Measurements from ENCODE around the gene SUN1.

DNA sequence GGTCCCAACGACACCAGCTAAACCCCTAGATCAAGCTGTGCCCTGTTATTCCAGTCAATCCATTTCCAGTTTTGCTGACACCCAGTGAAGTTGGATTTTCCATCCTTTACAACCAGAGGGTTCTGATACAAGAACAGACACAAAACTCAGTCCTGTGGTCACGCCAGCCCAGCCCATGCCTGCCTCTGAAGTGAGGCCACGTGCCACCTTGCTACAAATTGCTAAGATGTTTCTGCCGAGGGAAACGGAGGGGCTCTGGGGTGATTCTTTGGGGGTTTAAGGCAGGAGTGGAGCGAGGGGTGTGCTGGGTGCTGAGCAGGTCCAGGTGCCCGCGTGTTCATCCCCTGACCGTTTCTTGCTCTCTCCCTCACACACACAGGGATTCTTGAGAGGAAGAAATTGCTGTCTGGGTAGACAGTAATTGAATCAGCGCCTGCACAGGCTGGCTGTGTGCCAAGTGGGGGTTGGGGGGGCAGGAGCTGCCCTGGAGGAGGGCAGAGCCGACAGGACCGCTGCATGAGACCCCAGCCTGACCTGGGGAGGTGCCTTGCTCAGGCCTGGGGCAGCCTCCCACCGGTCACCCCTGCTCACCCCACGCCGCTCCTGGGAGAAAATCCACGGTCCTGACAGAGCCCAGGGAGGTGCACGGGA is 84.1 kb downstream of the SUN1 start:
- TF ChIP-seq, protein P1, sequence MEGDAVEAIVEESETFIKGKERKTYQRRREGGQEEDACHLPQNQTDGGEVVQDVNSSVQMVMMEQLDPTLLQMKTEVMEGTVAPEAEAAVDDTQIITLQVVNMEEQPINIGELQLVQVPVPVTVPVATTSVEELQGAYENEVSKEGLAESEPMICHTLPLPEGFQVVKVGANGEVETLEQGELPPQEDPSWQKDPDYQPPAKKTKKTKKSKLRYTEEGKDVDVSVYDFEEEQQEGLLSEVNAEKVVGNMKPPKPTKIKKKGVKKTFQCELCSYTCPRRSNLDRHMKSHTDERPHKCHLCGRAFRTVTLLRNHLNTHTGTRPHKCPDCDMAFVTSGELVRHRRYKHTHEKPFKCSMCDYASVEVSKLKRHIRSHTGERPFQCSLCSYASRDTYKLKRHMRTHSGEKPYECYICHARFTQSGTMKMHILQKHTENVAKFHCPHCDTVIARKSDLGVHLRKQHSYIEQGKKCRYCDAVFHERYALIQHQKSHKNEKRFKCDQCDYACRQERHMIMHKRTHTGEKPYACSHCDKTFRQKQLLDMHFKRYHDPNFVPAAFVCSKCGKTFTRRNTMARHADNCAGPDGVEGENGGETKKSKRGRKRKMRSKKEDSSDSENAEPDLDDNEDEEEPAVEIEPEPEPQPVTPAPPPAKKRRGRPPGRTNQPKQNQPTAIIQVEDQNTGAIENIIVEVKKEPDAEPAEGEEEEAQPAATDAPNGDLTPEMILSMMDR (IDR thresholded peaks at IDR 0.05) = no peak
- no peak for TF ChIP-seq GATA2 (CRISPR knock-in tag; IDR thresholded peaks at IDR 0.05)
